ENCODE results near the gene PCBP3. TPM values are rescaled to one million over a fixed set of nuclear protein-coding genes. Genes with fewer than 3 reads are reported as not detected.
"Not testable (repeated sequence)": the region's sequence is repeated elsewhere in the genome, so short reads cannot be mapped to it uniquely, and the experiment has no call there.

The PCBP3 gene
- total RNA-seq, 2 donors from 2014 or later, result 2.6 to 7.4 TPM

DNA sequence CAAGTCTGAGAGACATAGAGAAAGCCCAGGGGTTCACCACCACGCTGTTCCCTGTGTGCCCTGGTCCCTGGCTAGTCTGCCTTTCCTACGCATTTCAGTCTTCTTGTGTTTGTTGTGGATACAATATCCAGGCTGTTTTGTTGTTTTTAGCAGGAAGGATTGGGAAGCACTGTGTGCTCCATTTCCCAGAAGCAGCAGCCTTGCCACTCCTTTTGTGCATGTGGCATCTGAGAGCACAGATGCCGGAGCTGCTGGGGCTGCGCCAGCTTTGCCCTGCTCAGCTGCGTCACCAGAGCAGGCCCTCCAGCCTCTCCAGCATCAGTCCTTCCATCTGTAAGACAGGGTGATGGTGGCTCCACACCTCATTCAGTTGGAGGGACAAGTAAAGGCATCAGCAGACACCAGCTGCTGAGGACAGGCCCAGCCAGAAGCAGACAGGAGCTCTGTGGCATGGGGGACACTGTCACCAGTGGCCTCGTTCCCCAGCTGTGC lies 243.6 kb downstream of the PCBP3 start:
- intact Hi-C loops (cut with DNase I), result no loop called here
- peak; percentile 49 for DNase-seq (ENCODE audit: low spot score)

DNA sequence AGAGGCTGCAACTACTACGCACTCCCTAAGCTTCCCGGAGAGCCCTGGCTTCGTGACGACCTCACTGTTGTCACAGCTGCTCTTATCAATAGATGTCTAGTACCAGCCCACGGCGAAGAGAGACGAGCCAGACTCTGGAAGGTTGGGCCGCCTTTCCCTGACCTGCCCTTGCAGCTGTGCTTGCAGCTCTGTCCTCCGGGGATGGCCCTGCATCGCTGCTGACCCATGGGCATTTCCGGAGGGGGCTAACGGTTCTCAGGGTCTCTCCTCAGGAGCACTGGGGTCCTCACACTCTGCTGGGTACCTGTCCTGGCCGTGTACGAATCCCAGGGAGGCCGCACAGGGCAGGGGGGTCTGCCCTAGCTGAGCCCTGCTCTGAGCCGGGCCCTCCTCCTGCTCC lies 244.3 kb downstream of the PCBP3 start:
- no peak for DNase-seq (ENCODE audit: low spot score)
- intact Hi-C loops (cut with DNase I), result no loop called here

DNA sequence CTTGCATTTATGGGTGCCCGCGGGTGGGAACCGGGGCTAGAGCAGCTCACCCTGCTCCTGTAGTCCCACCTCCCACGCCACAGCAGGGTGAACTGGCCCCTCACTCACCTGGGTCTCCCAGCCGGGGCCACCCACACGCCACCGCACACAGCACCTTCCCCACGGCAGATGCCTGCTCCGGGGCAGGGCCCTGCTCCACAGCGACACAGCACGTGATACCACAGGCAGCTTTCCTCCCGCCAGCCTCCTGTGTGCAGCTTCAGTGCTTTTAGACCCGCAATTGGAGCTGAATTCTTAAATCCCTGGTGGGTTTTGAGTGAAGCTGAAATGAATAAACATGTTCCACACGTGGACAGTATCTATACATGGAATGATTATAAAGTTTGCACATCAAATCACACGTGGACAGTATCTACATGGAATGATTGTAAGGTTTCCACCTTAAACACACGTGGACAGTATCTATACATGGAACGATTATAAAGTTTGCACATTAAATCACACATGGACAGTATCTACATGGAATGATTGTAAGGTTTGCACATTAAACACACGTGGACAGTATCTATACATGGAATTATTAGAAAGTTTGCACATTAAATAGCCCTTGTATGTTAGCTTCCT lies 245.0 kb downstream of the PCBP3 start:
- no peak for DNase-seq (ENCODE audit: low spot score)
- intact Hi-C loops (cut with DNase I), result no loop called here

DNA sequence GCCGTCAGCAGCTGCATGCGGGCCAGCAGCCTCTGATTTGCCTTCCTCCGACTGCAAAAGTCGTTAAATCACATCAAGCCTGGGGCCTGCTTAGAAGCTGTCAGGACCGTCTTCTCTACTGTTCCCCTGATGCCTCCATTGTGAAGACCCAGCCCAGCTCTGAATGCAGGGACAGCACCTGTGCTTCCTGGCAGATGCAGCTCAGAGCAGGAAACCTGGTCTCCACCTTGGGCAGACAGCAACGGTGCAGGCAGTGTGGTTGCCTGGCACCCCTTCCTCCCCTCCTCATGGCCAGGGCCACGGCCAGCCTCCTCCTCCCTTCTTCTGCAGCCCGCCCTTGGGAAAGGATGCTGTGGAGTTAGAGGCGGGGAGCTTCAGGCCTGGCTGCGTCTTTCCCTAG lies 245.7 kb downstream of the PCBP3 start:
- peak; percentile 71 for DNase-seq (ENCODE audit: low spot score)
- intact Hi-C loops (cut with DNase I), result no loop called here

DNA sequence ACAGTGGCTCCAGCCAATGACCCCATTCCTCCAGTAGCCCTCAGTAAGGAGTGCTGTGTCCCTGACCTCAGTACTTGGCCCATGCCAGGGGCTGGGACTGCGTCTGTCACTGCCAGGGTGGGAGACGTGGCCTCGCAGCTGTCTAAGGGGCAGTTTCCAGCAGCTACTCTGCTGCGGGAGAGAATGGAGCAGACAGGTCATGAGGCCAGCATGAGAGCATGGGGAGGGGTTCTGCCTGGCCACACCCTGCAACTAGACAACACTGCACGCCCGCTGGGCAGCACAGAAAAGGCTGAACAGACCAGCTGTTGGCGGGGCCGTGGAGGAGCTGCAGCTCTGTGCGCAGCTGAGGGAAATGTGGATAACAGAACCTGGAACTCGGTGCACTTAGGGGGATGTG lies 246.4 kb downstream of the PCBP3 start:
- DNase-seq (ENCODE audit: low spot score), result no peak
- intact Hi-C loops (cut with DNase I), result no loop called here

DNA sequence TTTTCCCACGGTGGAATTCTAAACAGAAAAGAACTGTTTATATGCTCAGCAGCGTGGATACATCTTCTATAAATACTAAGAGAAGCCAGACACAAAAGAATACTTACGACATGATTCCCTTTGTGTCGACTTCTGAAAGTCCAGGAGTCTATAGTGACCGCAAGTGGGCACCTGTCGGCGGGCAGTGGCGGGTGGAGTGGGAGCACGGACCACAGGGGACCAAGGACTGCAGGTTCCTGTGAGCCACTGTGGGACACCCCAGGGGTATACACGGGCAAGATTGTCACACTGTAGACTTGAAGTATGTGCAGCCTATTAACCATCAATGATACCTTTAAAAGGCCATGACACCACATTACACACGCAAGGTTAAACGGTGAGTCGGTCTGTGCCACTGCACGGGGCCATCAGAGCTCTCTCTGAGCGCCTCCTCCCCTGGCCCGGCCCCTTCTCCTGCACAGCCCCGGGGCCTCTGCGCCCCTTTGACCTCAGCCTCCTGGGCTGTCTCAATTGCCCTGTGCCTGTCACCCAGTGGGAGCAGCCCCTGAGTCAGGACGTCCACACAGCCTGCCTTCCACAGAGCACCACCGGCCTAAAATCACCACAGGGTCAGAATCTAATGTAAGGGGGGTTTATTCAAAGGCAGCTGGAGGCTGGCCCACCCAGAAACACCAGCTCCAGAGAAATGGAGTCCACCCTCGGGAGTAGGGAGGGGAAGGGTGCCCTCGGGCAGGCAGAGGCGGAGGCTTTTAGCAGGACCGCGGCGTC lies 248.0 kb downstream of the PCBP3 start:
- DNase-seq (ENCODE audit: low spot score), result no peak
- intact Hi-C loops (cut with DNase I), result no loop called here

DNA sequence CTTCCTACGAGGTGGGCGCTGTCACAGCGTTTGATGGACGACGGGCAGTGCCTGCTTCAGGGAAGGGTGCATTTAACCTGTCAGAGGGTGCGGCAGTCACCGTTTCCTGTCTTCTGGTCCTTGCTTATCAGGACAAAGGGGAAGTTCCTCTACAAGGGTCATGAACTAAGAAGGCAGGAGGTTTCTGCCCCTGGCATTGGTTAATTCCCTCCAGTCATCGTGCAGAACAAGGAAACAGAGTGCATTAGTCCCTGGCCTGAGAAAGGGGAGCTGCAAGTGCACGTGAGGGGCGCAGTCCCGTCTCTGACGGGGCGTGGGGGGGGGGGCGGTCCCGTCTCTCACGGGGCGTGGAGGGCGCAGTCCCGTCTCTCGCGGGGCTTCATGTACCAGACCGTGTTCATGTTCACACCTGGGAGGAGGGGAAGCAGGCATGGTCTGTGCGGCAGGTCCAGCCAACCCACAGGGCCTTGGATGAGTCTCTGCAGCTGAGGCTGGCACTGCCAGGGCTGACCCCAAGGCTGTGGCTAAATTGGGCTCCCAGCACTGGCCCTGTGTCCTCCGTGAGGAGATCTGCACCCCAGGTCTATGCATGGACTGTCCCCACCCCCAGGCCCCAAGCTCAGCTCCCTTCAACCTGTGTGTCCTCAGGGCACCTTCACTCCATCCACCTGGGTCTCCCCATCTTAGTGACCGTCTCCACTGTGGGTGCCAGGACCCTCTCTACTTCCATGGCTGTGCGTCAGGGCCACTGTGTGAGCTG lies 248.8 kb downstream of the PCBP3 start:
- intact Hi-C loops (cut with DNase I), result no loop called here
- peak; percentile 84 for DNase-seq (ENCODE audit: low spot score)

DNA sequence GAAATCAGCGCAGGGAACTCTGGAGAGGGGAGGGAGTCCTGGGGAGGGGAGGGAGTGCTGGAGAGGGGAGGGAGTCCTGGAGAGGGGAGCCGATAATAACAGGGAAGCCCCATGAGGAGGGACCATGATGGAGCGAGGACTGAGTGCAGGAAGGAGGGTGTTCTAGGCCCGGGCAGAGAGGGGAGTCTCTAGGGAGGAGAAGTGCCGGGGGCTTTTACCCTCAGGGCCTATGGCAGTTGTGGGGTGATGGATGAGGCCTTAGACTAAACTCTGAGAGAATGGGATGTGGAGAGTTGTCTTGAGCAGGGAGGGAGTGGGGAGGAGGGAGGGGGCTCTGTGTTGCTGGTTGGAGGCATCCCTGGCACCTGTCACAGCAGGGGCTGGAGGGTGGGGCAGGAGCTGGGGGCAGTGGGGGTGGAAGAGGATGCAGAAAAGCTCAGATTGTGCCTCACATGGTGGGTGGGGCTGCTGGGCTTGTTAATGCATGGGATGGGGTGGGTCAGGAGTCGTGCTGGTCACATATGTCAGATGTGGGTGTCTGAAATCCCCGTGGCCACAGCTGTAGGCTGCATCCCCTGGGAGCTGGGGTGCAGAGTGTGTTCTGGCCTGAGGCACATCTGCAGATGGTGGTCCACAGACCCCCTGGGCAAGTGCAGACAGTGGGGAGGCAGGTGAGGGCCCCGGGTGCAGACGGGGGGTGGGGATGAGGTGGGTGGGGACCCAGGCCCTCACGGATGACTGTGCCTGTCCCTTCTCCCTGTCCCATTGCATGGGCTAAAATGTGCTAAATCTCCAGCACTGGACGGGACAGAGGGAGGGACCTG lies 249.6 kb downstream of the PCBP3 start:
- peak; percentile 51 for DNase-seq (ENCODE audit: low spot score)
- intact Hi-C loops (cut with DNase I), result no loop called here

DNA sequence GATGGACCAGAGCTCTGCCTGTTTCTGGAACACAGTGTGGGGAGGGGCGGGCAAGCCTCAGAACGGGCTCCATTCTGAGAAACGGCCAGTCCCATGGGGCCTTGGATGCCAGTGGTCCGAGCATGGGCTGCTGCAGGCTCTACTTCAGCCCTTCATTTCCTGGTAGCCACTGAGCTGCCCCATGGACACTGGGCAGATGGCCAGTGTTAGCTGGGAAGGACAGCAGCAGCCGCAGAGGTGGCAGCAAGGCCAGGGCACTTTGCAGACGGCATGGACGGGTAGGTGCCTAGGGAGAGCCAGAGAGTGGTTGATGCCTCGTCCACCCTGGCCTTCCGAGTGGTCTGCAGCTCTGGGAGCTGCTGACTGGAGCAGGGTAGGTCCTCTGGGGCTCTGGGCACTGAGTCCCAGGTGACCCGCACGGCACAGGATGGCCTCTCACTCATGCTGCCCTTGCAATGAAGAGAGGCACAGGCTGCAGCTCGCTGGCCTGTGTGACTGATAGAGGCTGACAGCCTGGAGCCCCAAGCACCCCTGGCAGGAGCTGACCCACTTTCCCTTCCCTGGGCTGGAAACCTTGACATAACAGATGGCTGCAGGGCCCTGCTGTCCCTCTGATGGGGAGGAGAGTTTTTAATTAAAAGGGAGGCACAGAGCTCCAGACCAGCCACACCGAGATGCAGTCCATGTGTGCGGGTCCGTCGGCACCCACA lies 250.4 kb downstream of the PCBP3 start:
- DNase-seq (ENCODE audit: low spot score), result peak; percentile 66

DNA sequence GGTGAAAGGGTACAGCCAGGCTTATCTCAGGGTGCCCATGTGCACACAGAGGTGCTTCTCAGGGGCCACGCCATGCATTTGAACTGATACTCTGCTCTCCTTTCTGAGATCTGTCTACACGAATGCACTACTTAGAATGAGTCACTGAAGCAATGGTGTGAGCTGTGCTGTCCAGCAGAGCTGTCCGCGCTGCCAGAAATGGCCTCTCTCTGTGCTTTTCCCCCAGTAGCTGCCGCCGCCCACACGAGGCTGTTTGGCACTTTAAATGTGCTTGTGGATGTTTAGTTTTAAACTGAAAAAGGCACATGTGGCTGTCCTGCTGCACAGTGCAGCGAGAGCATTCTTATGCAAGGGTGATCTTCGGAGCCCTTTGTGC lies 250.9 kb downstream of the PCBP3 start:
- peak; percentile 89 for DNase-seq (ENCODE audit: low spot score)
- intact Hi-C loops (cut with DNase I), result no loop called here

More for the DNA sequence above, 250.4 kb downstream of the PCBP3 start:
- intact Hi-C loops (cut with DNase I), result no loop called here

DNA sequence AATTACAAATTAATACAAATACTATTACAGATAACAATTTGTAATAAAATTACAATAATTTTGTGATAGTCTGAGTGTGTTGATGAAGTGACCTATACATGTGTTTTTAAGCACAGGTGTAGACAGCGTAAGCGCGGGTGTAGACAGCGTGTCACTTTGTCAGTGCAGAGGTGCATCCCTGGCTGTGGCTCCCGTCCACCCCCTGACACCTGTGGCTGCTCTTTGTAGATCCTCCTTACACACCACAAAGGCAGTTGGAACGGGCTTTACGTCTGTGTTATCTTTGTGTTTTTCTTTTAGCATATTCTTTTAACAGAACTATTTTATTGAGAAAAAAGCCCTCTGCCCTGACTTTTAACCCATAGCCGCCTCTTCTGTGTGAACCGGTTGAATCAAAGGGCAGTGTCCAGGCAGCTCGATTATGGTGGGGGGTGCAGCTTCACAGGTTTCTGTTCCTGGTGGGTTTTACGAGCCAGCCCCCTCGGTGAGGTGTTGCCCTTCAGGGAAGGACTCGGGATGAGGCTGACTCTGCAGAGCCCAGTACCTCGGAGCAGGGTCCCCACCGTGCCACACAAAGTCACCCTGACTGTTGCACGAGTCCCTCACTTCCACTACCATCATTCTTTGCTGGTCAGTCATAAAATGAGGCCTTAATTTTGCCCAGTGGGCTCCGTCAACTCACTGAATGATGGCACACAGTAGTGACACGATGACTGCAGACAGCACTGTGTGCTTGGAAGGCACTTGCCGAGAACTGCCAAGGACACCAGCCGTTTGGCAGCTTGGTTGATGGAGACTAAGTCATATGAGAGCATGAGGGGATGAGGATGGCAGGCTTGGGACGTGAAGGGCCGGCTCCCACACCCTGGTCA lies 251.6 kb downstream of the PCBP3 start:
- peak; percentile 46 for DNase-seq (ENCODE audit: low spot score)

DNA sequence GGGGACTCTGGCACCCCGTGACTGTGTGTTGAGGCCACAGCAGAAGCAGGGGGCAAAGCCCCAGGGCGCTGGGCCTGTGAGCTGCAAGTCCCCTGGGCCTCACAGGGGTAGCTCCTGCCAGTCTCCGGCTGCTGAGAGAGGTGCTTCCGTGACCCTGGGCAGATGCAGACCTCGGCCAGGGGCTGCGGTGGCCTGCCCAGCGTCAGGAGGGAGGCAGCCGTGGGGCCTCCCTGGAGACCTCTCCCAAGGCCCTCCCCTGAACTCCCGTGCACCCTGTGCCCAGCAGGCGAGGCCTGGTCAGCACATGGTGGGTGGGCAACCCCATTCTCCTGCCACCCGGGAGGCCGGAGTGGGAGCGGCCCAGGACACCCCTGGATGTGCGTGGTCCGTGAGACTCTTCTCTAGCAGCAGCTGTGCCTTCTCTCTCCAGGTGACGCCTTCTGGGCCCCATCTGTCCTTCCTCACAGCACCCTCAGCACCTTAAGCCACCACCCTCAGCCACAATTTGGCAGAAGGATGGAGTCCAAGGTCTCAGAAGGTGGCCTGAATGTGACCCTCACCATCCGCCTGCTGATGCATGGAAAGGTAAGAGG lies 252.3 kb downstream of the PCBP3 start:
- intact Hi-C loops (cut with DNase I), result no loop called here
- peak; percentile 45 for DNase-seq (ENCODE audit: low spot score)

More for the DNA sequence above, 251.6 kb downstream of the PCBP3 start:
- intact Hi-C loops (cut with DNase I), result no loop called here

DNA sequence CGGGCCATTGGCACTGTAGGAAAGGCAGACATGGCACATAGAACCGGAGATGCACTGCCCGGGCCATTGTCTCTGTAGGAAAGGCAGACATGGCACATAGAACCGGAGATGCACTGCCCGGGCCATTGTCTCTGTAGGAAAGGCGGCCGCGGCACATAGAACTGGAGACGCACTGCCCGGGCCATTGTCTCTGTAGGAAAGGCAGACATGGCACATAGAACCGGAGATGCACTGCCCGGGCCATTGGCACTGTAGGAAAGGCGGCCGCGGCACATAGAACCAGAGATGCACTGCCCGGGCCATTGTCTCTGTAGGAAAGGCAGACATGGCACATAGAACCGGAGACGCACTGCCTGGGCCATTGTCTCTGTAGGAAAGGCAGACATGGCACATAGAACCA lies 252.9 kb downstream of the PCBP3 start:
- DNase-seq (ENCODE audit: low spot score), result peak; percentile 44

DNA sequence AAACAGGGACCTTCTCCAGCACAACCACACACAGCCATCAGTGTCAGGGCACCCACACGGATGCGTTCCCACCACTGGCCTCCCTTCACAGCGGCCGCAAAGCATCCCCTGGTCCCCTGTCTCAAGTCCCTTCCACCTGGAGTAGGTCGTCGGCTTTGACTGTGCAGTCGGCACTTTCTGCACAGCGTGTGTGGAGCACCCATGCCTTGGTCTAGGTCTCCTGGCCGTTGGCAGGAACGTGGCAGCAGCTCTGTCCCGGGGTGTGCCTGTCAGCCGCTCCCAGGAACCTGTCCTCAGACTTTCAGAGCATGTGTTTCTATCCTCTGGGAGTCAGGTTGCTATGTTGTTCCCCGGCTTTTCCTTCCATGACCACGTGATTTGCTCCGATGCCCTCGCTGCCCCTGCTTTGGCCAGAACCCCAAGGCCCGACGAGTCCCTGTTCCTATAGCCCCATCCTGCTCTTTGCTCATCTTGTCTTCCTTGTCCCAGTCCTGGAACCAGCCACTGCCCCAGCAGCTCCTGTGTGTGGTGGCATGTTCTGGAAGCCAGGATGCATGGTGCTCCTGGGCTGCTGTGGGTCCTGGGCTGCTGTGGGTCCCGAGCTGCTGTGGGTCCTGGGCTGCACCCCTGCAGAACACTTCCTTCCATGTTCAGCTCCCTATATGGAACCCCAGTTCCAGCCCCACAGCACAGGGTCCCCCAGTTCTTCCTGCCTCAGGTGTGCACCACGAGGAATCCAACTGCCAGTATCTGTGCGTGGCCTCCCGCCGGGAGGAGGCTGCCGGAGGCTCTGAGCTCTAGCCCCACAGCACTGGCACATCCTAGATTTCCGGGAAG lies 253.9 kb downstream of the PCBP3 start:
- peak; percentile 78 for DNase-seq (ENCODE audit: low spot score)
- intact Hi-C loops (cut with DNase I), result no loop called here

More for the DNA sequence above, 252.9 kb downstream of the PCBP3 start:
- intact Hi-C loops (cut with DNase I), result not testable (repeated sequence)

DNA sequence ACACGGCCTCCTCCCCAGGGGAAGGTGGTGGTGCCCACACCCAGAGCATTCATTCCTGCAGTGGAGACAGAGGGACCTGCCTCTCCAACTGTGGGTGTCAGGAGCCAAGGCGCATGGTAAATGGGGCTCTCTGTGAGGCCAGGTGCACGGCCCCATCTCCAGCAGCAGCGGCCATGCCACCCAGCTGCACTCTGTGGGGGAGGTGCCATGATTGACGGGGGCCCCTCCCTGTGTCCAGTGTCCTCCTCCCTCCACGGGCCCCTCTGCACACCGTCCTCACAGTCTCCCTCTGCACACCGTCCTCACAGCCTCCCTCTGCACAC lies 254.5 kb downstream of the PCBP3 start:
- intact Hi-C loops (cut with DNase I), result no loop called here

DNA sequence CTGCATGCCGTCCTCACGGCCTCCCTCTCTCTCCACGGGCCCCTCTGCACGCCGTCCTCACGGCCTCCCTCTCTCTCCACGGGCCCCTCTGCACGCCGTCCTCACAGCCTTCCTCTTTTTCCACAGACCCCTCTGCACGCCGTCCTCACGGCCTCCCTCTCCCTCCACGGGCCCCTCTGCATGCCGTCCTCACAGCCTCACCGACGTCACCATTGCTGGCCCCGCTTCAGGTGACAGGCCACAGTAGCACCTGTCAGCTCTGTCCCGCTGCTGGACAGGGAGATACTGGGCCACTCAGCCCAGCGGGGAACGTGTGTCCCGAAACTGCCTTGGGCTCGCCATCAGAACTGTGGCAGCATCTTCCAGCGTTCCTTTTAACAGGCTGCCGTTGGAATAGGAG lies 255.3 kb downstream of the PCBP3 start:
- peak; percentile 66 for DNase-seq (ENCODE audit: low spot score)
- intact Hi-C loops (cut with DNase I), result no loop called here

More for the DNA sequence above, 254.5 kb downstream of the PCBP3 start:
- peak; percentile 58 for DNase-seq (ENCODE audit: low spot score)

Data from posterior vena cava (tissue), 2 donors.